GM04503 (cell line): ENCODE measurements around the gene MED6.

Source experiments
- DNase-seq: peaks from one replicate; pipeline ENCODE4 v3.0.0-alpha.2; 2012; ENCODE audit warnings: low read depth

The MED6 gene

GRCh38 chr14:70600382-70601157 lies at the start of gene MED6:
MED6 (minus strand) TSS chr14:70600655; CDS start chr14:70600637, 18 bp downstream.
- DNase-seq = peak; percentile 47

DNA sequence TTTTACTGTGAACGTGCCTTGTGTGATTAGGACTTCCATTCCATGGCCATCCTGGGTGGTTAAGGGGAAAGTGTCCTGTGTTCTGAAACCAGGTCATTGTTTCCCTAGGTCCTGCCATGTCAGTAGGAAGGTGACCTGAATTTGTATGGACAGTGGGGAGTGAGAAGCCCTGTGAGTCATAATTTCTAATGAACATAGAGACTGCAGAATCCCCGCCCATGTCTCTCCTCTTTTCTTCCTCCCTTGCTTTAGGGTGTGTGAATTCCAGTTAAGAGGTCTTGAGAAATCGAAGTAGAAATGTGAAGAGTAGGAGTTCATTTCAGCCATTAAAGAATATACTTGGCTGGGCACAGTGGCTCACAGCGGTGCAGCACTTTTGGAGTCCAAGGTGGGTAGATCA lies 49.3 kb upstream of the MED6 start:
- DNase-seq = no peak

GRCh38 chr14:70648346-70648745 lies 47.9 kb upstream of the MED6 start:
- no peak for DNase-seq

- no peak for DNase-seq
These were observed 46.2 kb upstream of the MED6 start for GRCh38 chr14:70646705-70647104.

DNA sequence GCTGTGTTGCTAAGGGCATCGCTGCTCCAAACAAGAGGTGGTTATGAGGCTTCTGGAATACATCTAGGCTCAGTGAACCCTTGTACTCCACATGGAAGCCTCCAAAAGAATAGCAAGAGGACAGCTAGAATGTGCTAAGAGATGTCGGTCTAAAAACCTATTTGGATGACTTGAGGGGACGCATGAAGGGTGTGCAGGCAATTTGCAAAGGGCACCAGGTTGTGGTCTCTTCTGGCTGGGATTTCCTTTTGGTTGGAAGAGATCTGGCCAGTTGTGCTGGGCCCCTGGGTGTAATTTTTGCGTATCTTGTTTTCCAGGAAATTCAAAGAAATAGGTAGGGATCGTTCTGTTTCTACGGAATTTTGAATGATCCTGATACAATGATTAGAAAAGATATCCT lies 45.4 kb upstream of the MED6 start:
- DNase-seq = no peak

DNA sequence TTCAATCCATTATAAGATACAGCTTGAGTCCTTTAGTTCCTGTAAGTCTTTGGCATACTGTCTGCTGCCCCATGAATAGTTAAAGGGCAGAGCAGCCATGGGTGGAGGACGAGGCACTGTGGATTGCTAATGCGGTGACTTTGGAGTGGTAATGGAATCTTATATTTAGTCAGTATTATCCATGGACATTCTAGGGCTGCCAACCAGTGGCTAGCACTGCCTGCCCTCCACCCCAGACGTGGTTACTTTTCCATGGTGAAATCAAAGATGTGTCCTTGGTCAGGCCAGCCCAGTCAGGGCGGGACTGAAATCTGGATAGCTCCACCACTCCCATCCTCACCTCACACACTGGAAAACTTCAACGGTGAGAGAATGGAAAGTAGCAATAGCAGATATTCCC lies 43.5 kb upstream of the MED6 start:
- no peak for DNase-seq

DNA sequence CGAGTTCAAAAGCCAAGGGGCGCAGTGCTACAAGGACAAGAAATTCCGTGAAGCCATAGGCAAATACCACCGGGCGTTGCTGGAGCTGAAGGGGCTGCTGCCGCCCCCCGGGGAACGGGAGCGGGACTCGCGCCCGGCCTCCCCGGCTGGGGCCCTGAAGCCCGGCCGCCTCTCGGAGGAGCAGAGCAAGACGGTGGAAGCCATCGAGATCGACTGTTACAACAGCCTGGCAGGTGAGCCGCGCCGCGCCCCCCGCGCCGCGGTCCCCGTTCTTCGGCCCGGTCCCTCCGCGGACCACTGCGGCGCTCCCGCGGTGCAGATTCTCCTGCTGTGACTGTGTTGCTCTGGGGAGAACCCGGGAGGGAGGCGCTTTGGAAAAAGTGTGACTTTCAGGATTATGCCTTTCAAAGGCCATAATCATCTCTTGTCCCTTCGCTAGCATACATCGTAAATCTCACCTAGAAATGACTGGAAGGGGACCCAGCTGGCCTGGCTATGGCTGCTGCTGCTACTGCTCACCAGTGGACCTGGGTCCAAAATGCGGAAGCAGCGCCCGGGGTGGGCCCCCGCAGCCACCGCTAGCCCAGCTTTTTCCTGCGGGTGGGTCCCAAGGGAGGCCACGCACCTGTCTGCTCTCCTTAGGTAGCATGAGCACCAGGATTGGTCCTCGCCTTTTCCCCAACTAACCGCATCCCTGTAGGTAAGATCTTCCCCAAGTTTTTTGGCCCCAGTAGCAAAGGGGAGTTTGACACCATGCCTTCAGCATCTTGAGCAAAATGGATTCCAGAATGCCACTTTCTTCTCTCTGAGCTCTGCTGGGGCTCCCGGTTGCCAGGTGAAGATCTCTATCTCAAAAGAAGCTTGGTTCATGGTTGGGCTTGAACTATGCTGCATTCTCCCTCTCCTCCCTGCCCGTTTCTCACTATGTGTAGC lies 42.1 kb upstream of the MED6 start:
- no peak for DNase-seq

DNA sequence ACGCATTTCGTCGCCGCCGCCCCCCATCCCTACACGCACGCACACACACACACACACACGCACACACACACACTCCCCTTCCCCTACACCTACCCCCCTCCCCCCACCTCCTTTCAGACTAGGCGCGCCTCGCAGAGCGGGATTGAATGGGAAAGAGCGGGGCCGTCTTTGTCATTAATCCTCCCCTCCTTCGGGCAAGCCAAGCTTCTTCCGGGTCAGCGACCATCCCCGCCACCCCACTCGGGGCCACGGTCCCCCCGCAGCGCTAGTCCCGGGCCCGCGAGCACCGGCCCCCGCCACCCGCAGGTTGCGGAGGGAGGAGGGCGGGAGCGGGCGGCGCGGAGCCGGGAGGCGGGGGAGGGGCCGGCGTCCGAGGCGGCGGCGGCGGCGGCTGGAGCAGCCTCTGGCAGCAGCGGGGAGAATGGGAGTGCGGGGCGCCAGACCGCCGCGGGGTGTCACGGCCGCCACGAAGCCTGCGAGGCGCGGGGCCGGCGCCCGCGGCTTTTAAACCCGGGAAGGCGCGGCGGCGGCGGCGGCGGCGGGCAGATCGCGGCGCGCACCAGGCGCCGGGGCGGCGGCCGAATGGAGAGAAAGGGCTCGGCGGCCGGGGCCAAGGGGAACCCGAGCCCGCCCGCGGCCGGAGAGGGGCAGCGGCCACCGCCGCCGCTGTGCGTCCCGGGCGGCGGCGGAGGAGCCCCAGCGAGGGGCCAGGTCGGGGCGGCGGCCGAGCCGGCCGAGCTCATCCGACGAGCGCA lies 41.3 kb upstream of the MED6 start, which contains the start of gene TTC9:
Gene TTC9, plus strand, starts transcription at position 369 of the 755 bp plus-strand sequence. Its CDS starts 214 bp downstream, at position 583.
- no peak for DNase-seq

DNA sequence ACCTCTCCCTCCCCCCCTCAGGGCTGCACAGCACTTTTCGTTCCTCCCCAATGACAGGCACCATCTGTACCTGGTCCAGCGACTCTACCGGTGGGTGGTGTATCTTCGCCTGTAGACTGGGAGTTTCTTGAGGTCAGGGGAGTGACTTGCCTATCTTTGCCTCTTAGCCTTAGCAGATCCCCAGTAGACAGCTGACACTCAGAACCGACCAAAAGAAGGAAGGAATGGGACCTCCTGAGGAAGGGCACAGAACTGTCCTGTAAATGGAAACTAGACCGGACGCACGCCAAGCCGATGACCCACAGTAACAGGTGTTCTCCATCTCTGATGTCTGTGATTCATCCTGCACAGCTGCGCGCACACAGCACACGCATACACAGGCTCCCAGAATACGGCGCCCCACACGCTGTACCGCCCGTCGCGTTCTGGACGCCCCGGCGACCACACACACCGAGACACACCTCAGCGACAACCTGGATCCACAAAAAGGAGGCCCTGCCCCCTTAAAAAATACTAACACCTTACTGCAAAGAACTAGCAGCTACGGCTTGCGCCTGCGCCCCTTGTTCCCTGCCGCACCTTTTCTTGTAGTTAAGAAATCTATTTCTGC lies 40.6 kb upstream of the MED6 start:
- no peak for DNase-seq

DNA sequence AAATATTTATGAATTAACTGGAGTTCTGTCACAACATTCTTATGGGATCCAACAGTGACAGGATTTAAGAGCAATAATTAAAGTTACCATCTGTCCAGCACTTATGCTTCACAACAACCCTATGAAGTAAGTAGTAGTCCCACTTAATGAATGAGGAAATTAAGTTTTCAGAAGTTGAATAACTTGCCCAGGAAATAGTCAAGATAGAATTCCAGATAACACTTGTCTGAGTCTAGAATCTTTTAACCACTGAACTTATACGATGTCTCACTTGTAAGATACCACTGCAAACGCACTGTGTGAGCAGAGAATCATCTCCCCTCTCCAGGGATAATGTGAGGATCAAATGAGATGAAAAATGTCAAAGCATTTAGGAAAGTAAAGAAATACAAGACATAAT lies 38.0 kb upstream of the MED6 start:
- DNase-seq = no peak

- DNase-seq = no peak
These were observed 35.6 kb upstream of the MED6 start for GRCh38 chr14:70635971-70636595.

DNA sequence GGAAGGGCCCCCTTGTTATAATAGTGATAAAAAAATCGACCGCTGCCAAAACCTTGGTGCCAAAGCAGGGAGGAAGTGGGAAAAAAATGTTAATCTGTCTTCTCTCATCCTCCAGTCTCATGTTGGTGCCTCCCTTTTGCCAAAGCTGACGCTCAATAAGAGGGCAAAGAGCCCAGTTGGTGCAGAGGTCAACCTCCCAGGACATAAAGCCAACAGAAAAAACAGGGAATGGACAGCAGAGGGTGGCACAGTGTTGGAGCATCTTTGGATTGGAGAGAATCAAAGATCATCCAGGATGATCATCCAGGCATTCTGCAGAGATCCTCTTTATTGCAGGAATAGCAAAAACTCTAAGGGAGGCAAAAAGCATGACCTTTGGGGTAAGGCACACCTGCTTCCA lies 31.5 kb upstream of the MED6 start:
- DNase-seq = no peak

GRCh38 chr14:70624972-70625371 lies 24.5 kb upstream of the MED6 start:
- no peak for DNase-seq

- DNase-seq = no peak
These were observed 21.8 kb upstream of the MED6 start for GRCh38 chr14:70622111-70622712.

DNA sequence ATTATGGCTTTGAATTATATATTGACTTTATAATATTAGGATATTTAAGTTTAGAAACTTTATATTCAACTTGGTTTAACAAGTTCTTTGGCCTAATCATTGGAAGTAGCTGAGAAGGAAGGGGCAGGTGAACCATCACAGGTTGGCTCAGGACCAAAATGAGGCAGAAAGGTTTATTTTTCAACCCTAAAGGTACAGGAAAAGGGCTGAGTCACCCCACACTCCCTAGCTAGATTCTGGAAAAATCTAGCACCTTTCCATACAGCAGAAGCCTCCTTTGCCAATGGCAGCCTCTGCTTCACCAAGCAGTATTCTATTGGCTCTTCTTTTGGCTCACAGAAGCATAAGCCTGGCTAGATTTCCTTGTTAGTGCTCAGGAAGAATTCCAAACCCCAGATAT lies 19.3 kb upstream of the MED6 start:
- no peak for DNase-seq

- no peak for DNase-seq
These were observed 17.9 kb upstream of the MED6 start for GRCh38 chr14:70618314-70618713.

DNA sequence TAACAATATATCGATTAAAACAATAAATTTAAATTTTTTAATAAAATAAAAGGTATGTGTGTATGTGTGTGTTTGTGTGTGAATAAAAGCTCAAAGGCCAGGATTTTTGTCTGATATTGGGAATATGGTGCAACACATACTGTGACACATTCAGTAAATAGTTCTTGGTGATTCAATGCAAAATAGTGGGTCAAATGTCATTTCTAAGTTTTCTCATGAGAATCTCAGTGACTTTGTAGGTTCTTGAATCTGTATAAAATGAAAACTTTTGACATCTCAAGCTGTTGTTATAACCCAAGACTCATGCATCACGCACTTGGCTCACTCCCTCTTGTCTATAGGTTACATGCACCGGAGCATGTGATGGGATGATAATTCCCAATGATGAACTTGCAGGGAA lies 16.2 kb upstream of the MED6 start:
- no peak for DNase-seq

DNA sequence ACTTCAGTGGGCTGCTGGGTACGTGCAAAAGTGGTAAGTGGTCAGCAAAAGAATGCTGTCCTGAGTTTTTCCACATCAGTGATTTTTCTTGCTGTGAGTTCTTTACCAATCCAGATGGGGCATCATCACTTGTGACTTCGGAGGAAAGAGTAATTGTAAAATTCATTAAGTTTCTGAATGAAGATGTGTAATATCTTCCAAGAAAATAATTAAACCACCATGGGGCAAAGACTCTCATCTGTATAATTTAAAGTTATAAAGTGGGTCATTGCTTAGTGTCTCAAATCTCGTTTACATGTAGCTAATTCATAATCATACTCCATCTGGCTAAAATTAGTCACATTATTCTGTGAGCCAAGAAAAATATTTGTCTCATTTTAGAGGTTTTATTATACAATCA lies 10.8 kb upstream of the MED6 start:
- no peak for DNase-seq

- no peak for DNase-seq
These were observed 1.8 kb upstream of the MED6 start for GRCh38 chr14:70602254-70602653.

DNA sequence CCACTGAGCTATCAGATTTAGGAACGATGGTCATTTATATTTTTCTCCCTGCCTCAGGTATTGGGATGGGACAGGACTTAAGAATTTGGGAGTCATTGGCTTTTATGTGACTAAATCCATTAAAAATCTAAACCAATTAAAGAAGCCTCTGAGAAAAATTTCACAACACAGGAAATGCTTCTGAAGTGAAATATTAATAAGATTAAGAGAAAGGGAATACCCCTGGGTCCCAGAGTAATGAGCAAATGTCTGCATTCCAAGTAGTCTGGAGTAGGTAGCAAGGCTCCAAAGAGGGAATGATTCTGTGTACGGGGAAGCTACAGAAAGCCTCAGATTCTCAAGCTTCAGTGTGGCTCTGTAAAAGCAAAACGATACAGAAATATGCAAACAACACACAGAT lies 707 bp upstream of the MED6 start:
- peak; percentile 21 for DNase-seq

DNA sequence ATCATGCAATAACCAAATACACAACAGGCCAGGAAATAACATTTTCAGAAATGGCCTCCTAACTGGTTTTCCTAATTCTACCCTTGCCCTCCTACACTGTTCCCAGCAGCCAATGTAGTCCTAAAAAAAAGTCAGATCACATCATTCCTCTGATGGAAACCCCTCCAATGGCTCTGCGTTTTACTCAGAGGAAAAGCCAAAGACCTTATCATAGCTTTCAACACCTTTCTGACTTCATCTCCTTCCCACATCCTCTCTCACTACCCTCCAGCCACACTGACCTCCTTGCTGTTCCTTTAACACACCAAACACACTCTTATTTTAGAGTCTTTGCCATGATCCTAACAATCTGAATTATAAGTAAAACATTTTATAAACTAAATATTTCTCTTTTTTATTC lies 1.1 kb downstream of the MED6 start:
- DNase-seq = no peak
